Liver (tissue), 9 donors: Measurements from ENCODE around the gene SRSF9. TPM values are rescaled to one million over a fixed set of nuclear protein-coding genes. Genes with fewer than 3 reads are reported as not detected.

Experiments
- DNase-seq: peaks from one replicate; pipeline ENCODE4 v3.0.0-alpha.2; 2017; ENCODE audit warnings: low spot score
- H3K27ac ChIP-seq, 2 donors: one replicate each; pipeline ENCODE4 v1.7.0; 2013; ENCODE audit warnings: inconsistent platforms in 2 of 2, low read length in 2 of 2, control low read depth in 1 of 2, low read depth in 1 of 2, mild to moderate bottlenecking in 1 of 2
- H3K27me3 ChIP-seq, 4 donors: one replicate each; pipeline versions ENCODE4 v1.6.1 to v1.7.0; 2013; ENCODE audit warnings: low read length in 3 of 4, inconsistent platforms in 1 of 4, mild to moderate bottlenecking in 1 of 4, moderate library complexity in 1 of 4; ENCODE audit not compliant: control insufficient read depth in 4 of 4, insufficient read depth in 4 of 4
- H3K36me3 ChIP-seq, 4 donors: one replicate each; pipeline versions ENCODE4 v1.6.1 to v1.7.0; 2013; ENCODE audit warnings: low read length in 3 of 4, mild to moderate bottlenecking in 3 of 4, low read depth in 1 of 4, moderate library complexity in 1 of 4; ENCODE audit not compliant: control insufficient read depth in 4 of 4, insufficient read depth in 3 of 4
- H3K4me1 ChIP-seq, 4 donors: one replicate each; pipeline versions ENCODE4 v1.6.1 to v1.7.0; 2013; ENCODE audit warnings: low read length in 3 of 4, mild to moderate bottlenecking in 3 of 4, moderate library complexity in 1 of 4; ENCODE audit not compliant: control insufficient read depth in 4 of 4, insufficient read depth in 4 of 4
- H3K4me3 ChIP-seq, 3 donors: one replicate each; pipeline versions ENCODE4 v1.6.1 to v1.7.0; 2013; ENCODE audit warnings: low read length in 3 of 3, control low read depth in 1 of 3, low read depth in 1 of 3, mild to moderate bottlenecking in 1 of 3
- H3K9ac ChIP-seq, 2 donors: one replicate each; pipeline ENCODE4 v1.7.0; 2013; ENCODE audit warnings: low read length in 2 of 2, mild to moderate bottlenecking in 2 of 2, moderate library complexity in 2 of 2, control low read depth in 1 of 2, low read depth in 1 of 2
- H3K9me3 ChIP-seq, 4 donors: one replicate each; pipeline versions ENCODE4 v1.6.1 to v1.7.0; 2013; ENCODE audit warnings: low read length in 3 of 4; ENCODE audit not compliant: control insufficient read depth in 4 of 4
- ATF3 ChIP-seq: IDR thresholded peaks from 2 replicates; pipeline ENCODE4 v1.6.1; 2016; ENCODE audit warnings: antibody characterized with exemption
- EGR1 ChIP-seq, 2 donors: IDR thresholded peaks; 2 replicates each; pipeline ENCODE4 v1.6.1; 2016 to 2018; ENCODE audit warnings: antibody characterized with exemption in 2 of 2, low read depth in 2 of 2
- FOXA1 ChIP-seq: IDR thresholded peaks from 2 replicates; pipeline ENCODE4 v1.6.1; 2016; ENCODE audit warnings: antibody characterized with exemption
- FOXA2 ChIP-seq: IDR thresholded peaks from 2 replicates; pipeline ENCODE4 v1.6.1; 2016; ENCODE audit warnings: antibody characterized with exemption
- JUND ChIP-seq, 2 donors: IDR thresholded peaks; 2 replicates each; pipeline ENCODE4 v1.6.1; 2016; ENCODE audit warnings: antibody characterized with exemption in 2 of 2
- NR2F2 ChIP-seq: IDR thresholded peaks from 2 replicates; pipeline ENCODE4 v1.6.1; 2016; ENCODE audit warnings: antibody characterized with exemption
- RAD21 ChIP-seq, 2 donors: IDR thresholded peaks; 2 replicates each; pipeline ENCODE4 v1.6.1; 2016; ENCODE audit warnings: antibody characterized with exemption in 2 of 2, mild to moderate bottlenecking in 2 of 2
- RXRA ChIP-seq, 2 donors: IDR thresholded peaks; 2 replicates each; pipeline ENCODE4 v1.6.1; 2017 to 2018; ENCODE audit warnings: antibody characterized with exemption in 2 of 2, mild to moderate bottlenecking in 1 of 2
- SP1 ChIP-seq: IDR thresholded peaks from 2 replicates; pipeline ENCODE4 v1.6.1; 2018; ENCODE audit warnings: antibody characterized with exemption, mild to moderate bottlenecking
- TAF1 ChIP-seq: conservative IDR thresholded peaks from 2 replicates; pipeline ENCODE4 v1.6.1; 2016; ENCODE audit warnings: antibody characterized with exemption, mild to moderate bottlenecking
- YY1 ChIP-seq: IDR thresholded peaks from 2 replicates; pipeline ENCODE4 v1.6.1; 2016; ENCODE audit warnings: antibody characterized with exemption, mild to moderate bottlenecking
- ZBTB33 ChIP-seq: IDR thresholded peaks from 2 replicates; pipeline ENCODE4 v1.6.1; 2016; ENCODE audit warnings: antibody characterized with exemption
- WGBS: extraction: QIAGEN DNeasy Blood & Tissue Kit; methylation state at CpG from one replicate; pipeline ENCODE4 v1.1.7; 2013; 5-methylcytosine and 5-hydroxymethylcytosine counted together
- polyA plus RNA-seq, 2 donors: library from polyadenylated mRNA; stranded (reverse) in 1 of 2; unstranded in 1 of 2; fragments of 200-250 nt in 1 of 2; fragments of >200 nt in 1 of 2; fragmentation: Nextera tagmentation in 1 of 2; extraction: Ambion mirVana in 1 of 2; gene quantifications; one replicate each; pipeline versions ENCODE4 v1.2.1 to v1.2.3, GENCODE V29; 2013 to 2015
- total RNA-seq, 2 donors: library from RNA; depleted of rRNA; stranded (reverse); fragments of >200 nt; gene quantifications; one replicate each; pipeline ENCODE4 v1.2.3, GENCODE V29; 2014
- TF ChIP-seq, protein P1 (sequence below): IDR thresholded peaks from 2 replicates; pipeline ENCODE4 v1.6.1; 2016; ENCODE audit warnings: antibody characterized with exemption, mild to moderate bottlenecking
- TF ChIP-seq, protein P2 (sequence below): IDR thresholded peaks from 2 replicates; pipeline ENCODE4 v1.6.1; 2016; ENCODE audit warnings: antibody characterized with exemption
- donor health status: healthy.
- donor health status: healthy.
- donor health status: healthy.
- donor health status: healthy.
- donor health status: healthy.

Gene SRSF9
- total and polyA plus RNA-seq, 4 donors = 45.3 to 98.5 (median 73.3) TPM

GRCh38 chr12:120422892-120423456 is 46.6 kb downstream of the SRSF9 start:
- 72% methylated on average over 7 of the region's 7 CpGs for WGBS
- Histone ChIP-seq H3K27me3 (no peaks in the 10 kb centered on the region), H3K27ac (no peak overlapping the region), H3K36me3 (no peaks in the 10 kb centered on the region), H3K9ac (no peak overlapping the region), H3K4me1 (no peaks in the 10 kb centered on the region), H3K4me3 (no peak overlapping the region), H3K9me3 (no peaks in the 10 kb centered on the region)
- DNase-seq = no peak
- TF ChIP-seq RXRA (IDR thresholded peaks at IDR 0.05) (no peak), FOXA1 (no peak), TAF1 (no peak), FOXA2 (no peak), NR2F2 (no peak), EGR1 (IDR thresholded peaks at IDR 0.05; ENCODE audit: low read depth in 2 of 2) (no peak), YY1 (no peak)
- TF ChIP-seq, protein P1, sequence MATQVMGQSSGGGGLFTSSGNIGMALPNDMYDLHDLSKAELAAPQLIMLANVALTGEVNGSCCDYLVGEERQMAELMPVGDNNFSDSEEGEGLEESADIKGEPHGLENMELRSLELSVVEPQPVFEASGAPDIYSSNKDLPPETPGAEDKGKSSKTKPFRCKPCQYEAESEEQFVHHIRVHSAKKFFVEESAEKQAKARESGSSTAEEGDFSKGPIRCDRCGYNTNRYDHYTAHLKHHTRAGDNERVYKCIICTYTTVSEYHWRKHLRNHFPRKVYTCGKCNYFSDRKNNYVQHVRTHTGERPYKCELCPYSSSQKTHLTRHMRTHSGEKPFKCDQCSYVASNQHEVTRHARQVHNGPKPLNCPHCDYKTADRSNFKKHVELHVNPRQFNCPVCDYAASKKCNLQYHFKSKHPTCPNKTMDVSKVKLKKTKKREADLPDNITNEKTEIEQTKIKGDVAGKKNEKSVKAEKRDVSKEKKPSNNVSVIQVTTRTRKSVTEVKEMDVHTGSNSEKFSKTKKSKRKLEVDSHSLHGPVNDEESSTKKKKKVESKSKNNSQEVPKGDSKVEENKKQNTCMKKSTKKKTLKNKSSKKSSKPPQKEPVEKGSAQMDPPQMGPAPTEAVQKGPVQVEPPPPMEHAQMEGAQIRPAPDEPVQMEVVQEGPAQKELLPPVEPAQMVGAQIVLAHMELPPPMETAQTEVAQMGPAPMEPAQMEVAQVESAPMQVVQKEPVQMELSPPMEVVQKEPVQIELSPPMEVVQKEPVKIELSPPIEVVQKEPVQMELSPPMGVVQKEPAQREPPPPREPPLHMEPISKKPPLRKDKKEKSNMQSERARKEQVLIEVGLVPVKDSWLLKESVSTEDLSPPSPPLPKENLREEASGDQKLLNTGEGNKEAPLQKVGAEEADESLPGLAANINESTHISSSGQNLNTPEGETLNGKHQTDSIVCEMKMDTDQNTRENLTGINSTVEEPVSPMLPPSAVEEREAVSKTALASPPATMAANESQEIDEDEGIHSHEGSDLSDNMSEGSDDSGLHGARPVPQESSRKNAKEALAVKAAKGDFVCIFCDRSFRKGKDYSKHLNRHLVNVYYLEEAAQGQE = no peak
- TF ChIP-seq, protein P2, sequence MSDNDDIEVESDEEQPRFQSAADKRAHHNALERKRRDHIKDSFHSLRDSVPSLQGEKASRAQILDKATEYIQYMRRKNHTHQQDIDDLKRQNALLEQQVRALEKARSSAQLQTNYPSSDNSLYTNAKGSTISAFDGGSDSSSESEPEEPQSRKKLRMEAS = no peak

DNA sequence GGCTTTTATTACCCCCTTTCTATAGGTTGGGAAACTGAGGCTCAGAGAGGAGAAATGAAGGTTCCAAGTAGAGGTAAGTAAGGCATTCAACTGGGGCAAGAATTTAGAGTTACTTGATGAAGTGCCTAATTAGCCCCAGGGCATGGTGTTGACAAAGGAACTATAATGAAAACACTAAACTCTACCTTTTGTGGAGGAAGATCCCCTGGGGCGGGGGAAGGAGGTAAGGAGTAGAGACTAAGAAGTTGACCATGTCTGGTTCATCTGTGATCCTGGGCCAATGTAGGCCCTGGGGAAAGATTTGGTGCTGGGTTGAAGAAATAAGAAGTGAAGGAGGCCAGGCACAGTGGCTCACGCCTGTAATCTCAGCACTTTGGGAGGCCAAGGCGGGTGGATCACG is 47.8 kb downstream of the SRSF9 start:
- no peak overlapping the region for H3K4me3 ChIP-seq
- H3K27me3 ChIP-seq = no peaks in the 10 kb centered on the region
- 89% methylated on average over 4 of the region's 4 CpGs for WGBS
- no peaks in the 10 kb centered on the region for H3K9me3 ChIP-seq
- DNase-seq = no peak
- no peak overlapping the region for H3K9ac ChIP-seq
- no peaks in the 10 kb centered on the region for H3K4me1 ChIP-seq
- TF ChIP-seq, protein P2 = no peak
- TF ChIP-seq RXRA (IDR thresholded peaks at IDR 0.05) = no peak
- no peak for TF ChIP-seq FOXA2
- TF ChIP-seq RAD21 (IDR thresholded peaks at IDR 0.05) = no peak
- no peak for TF ChIP-seq ATF3
- TF ChIP-seq EGR1 (IDR thresholded peaks at IDR 0.05; ENCODE audit: low read depth in 2 of 2) = no peak
- TF ChIP-seq JUND (IDR thresholded peaks at IDR 0.05) = no peak
- no peak for TF ChIP-seq SP1
- TF ChIP-seq YY1 = no peak
- no peak for TF ChIP-seq ZBTB33
- no peak for TF ChIP-seq FOXA1
- TF ChIP-seq, protein P1 = no peak
- no peak for TF ChIP-seq NR2F2
- no peak for TF ChIP-seq TAF1
- H3K27ac ChIP-seq = no peak overlapping the region
- H3K36me3 ChIP-seq = no peaks in the 10 kb centered on the region
